Psoas muscle (tissue), 8 donors: ENCODE measurements around the gene LRRC56. TPM values are rescaled to one million over a fixed set of nuclear protein-coding genes. Genes with fewer than 3 reads are reported as not detected.
"Not testable (repeated sequence)": the region's sequence is repeated elsewhere in the genome, so short reads cannot be mapped to it uniquely, and the experiment has no call there.

ENCODE experiments used
- ATAC-seq, 4 donors: fragments of 200-7000 bp; cut with Tn5 transposase; one replicate each; pipeline ENCODE4 v1.9.1; 2020; ENCODE audit warnings: moderate library complexity in 3 of 4, mild to moderate bottlenecking in 2 of 4
- DNase-seq, 2 donors: peaks; one replicate each; pipeline ENCODE4 v3.0.0-alpha.2; 2020
- H3K27ac ChIP-seq: fragments of 200-600 bp; one replicate; pipeline ENCODE4 v1.8.0; 2022
- H3K27me3 ChIP-seq, 3 donors: fragments of 200-600 bp in 1 of 3; one replicate each; pipeline versions ENCODE4 v1.6.1 to v1.8.0; 2013 to 2022; ENCODE audit warnings: low read length in 2 of 3, mild to moderate bottlenecking in 2 of 3, moderate library complexity in 1 of 3; ENCODE audit not compliant: insufficient read depth in 3 of 3
- H3K36me3 ChIP-seq, 2 donors: fragments of 200-600 bp in 1 of 2; one replicate each; pipeline versions ENCODE4 v1.6.1 to v1.8.0; 2013 to 2022; ENCODE audit warnings: low read depth in 1 of 2, mild to moderate bottlenecking in 1 of 2, moderate library complexity in 1 of 2; ENCODE audit not compliant: insufficient read depth in 1 of 2
- H3K4me1 ChIP-seq: fragments of 200-600 bp; one replicate; pipeline ENCODE4 v1.8.0; 2022
- H3K4me3 ChIP-seq: fragments of 200-600 bp; one replicate; pipeline ENCODE4 v1.8.0; 2022; ENCODE audit warnings: mild to moderate bottlenecking
- H3K9me3 ChIP-seq: fragments of 200-600 bp; one replicate; pipeline ENCODE4 v1.8.0; 2022
- CTCF ChIP-seq: fragments of 200-600 bp; IDR thresholded peaks from one replicate; pipeline ENCODE4 v1.8.0; 2022; ENCODE audit warnings: antibody characterized with exemption
- WGBS, 3 donors: extraction: QIAGEN DNeasy Blood & Tissue Kit; methylation state at CpG; one replicate each; pipeline versions ENCODE4 v1.1.6 to v1.1.7; 2013; 5-methylcytosine and 5-hydroxymethylcytosine counted together
- intact Hi-C, 2 donors: fragments of 100-400 bp; cut with DNase I; formaldehyde crosslinking; loops; one replicate each; pipeline versions ENCODE4 v1.11.0 to v1.14.2; 2022
- polyA plus RNA-seq, 3 donors: library from polyadenylated mRNA; stranded (reverse); fragments of 200-250 nt; gene quantifications; one replicate each; pipeline ENCODE4 v1.2.3, GENCODE V29; 2013
- total RNA-seq, 4 donors: library from RNA; stranded (reverse); fragmentation: NEBNext Ultra II Directional in 2 of 4; extraction: Animal tissue kit (Norgen Biotek cat#: 25700) in 2 of 4; gene quantifications; one replicate each; pipeline versions ENCODE4 v1.2.1 to v1.2.4, GENCODE V29; 2021 to 2023
- donor health status: healthy with polysubstance abuse.
- donor health status: DM: no; HTN: no; CAD: no; lungs with moderate emphysema.
- donor health status: Bipolar disorder and iron deficiency.
- donor health status: healthy.
- donor health status: DM: yes; HTN: yes; CAD: no.
- donor health status: DM: no; HTN: no; CAD: no.
- donor health status: DM: no; HTN: no; CAD: no.
- donor health status: DM: yes; HTN: yes; CAD: no.

The LRRC56 gene
- total and polyA plus RNA-seq, 7 donors, result 0.30 to 0.84 (median 0.54) TPM; not detected in 1

- no peaks in the 10 kb centered on the region for H3K27me3 ChIP-seq
- H3K4me1 ChIP-seq, result peaks cover 3% of the 10 kb centered on the region
- no peak overlapping the region for H3K4me3 ChIP-seq
- intact Hi-C loops, result no loop called here
- WGBS, 3 donors, result 89 to 91% (median 90%) methylated on average over 6 of the region's 6 CpGs
- no peak for ATAC-seq
- H3K27ac ChIP-seq, result no peak overlapping the region
- no peak for DNase-seq
- TF ChIP-seq CTCF, result no peak
- peaks cover 6 to 46% of the 10 kb centered on the region in 2 donors for H3K36me3 ChIP-seq
- H3K9me3 ChIP-seq, result no peaks in the 10 kb centered on the region
Measured at GRCh38 chr11:515131-515530, 22.2 kb upstream of the LRRC56 start.

GRCh38 chr11:516400-516799 is 20.9 kb upstream of the LRRC56 start:
- TF ChIP-seq CTCF, result no peak
- intact Hi-C loops, result no loop called here
- H3K27ac ChIP-seq, result no peak overlapping the region
- H3K27me3 ChIP-seq, result no peaks in the 10 kb centered on the region
- 67 to 78% (median 68%) methylated on average over 4 of the region's 4 CpGs for WGBS, 3 donors
- no peaks in the 10 kb centered on the region for H3K9me3 ChIP-seq
- no peak for DNase-seq
- H3K36me3 ChIP-seq, result peaks cover 6 to 36% of the 10 kb centered on the region in 2 donors
- no peak overlapping the region for H3K4me3 ChIP-seq
- peaks cover 3% of the 10 kb centered on the region for H3K4me1 ChIP-seq
- ATAC-seq, result no peak

DNA sequence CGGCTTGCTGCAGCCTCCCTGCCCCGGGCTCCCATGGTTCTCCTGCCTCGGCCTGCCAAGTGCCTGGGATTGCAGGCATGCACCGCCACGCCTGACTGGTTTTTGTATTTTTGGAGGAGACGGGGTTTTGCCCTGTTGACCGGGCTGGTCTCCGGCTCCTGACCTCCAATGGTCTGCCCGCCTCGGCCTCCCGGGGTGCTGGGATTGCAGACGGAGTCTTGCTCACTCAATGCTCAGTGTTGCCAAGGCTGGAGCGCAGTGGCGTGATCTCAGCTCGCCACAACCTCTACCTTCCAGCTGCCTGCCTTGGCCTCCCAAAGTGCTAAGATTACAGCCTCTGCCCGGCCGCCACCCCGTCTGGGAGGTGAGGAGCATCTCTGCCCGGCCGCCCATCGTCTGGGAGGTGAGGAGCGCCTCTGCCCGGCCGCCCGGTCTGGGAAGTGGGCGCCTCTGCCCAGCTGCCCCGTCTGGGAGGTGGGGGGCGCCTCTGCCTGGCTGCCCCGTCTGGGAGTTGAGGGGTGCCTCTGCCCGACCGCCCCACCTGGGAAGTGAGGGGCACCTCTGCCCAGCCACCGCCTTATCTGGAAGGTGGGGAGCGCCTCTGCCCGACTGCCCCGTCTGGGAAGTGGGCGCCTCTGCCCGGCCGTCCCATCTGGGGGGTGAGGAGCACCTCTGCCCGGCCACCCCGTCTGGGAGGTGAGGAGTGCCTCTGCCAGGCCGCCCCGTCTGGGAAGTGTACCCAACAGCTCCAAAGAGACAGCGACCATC is 20.2 kb upstream of the LRRC56 start:
- intact Hi-C loops, H3K9me3 ChIP-seq, H3K4me1 ChIP-seq, H3K27me3 ChIP-seq, H3K4me3 ChIP-seq, ATAC-seq, H3K27ac ChIP-seq: not testable (repeated sequence)
- peaks cover 6 to 32% of the 10 kb centered on the region in 2 donors for H3K36me3 ChIP-seq
- 95 to 97% (median 95%) methylated on average over 41 to 43 of the region's 43 CpGs for WGBS, 3 donors
- peak in 1 of 2 donors; percentile 54 for DNase-seq

DNA sequence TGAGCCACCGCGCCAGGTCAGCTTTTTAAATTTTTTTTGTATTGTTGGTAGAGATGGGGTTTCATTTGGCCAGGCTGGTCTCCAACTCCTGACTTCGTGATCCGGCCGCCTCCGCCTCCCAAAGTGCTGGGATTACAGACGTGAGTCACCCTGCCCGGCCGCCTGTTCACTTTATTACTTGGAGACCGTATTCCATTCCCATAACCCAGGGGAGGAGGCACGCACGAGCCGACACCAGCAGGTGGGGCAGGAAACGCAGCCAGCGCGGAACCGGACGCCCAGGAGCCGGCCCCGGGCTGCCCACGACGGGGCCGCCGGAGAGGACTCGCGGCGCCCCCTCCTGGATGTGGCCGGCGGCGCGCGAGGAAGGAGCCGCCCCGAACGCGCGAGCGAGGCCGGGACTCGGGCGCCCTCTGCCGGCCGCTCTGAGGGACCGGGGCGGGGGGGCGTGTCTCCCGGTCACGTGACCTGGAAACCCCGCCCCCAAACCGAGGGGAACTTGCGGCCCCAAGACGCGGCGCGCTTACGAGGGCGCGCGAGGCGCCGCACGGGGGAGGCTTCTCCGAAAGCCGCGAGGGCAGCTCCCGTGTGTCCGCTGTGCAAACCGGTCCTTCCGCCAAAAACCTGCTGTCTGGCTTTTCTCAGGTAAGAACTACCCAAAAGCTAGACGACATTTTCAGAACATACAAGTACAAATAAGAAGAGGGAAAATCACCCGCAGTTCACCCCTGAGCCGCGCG is 18.7 kb upstream of the LRRC56 start:
- Histone ChIP-seq H3K36me3 (peaks cover 6 to 19% of the 10 kb centered on the region in 2 donors), H3K4me3 (peak overlapping the region; percentile 44), H3K27me3 (no peaks in the 10 kb centered on the region), H3K9me3 (no peaks in the 10 kb centered on the region), H3K4me1 (peaks cover 3% of the 10 kb centered on the region), H3K27ac (peak overlapping the region; percentile 90)
- peak; percentile 100 for TF ChIP-seq CTCF
- intact Hi-C loops, result no loop called here
- peak; percentile 95 to 98 for DNase-seq
- peak; percentile 97 to 98 (median 98) for ATAC-seq
- 3 to 4% (median 3%) methylated on average over 60 to 74 of the region's 74 CpGs for WGBS, 3 donors
